SK-N-SH (cell line): ENCODE data around the gene AP2A2. TPM values are rescaled to one million over a fixed set of nuclear protein-coding genes. Genes with fewer than 3 reads are reported as not detected.

Experiments used
- CTCF ChIA-PET: fragments of 300-600, 350-600 bp; formaldehyde crosslinking; extraction: SDS; loops from one replicate; lab custom pipeline; 2021; lab: Yijun Ruan, JAX
- POLR2A ChIA-PET: fragments of 350-600 bp; sonication (Branson Sonifier 250); formaldehyde crosslinking; extraction: SDS; loops from one replicate; lab custom pipeline; 2020; ENCODE audit warnings: antibody characterized with exemption, inconsistent platforms; lab: Yijun Ruan, JAX
- DNase-seq: peaks from one replicate; pipeline ENCODE4 v3.0.0; 2012
- H2AFZ ChIP-seq: fragments of 200-600 bp; sonication (generic); 2 replicates; pipeline ENCODE4 v1.8.1; 2016; ENCODE audit warnings: antibody characterized with exemption, mild to moderate bottlenecking, low read depth
- H3F3A ChIP-seq: fragments of 200-600 bp; sonication (generic); replicated peaks from 2 replicates; pipeline ENCODE3; 2016; ENCODE audit warnings: antibody characterized with exemption, mild to moderate bottlenecking; ENCODE audit not compliant: insufficient read depth
- H3K27ac ChIP-seq, 2 experiments: fragments of 200-500 bp in 1 of 2; fragments of 200-600 bp in 1 of 2; sonication (Bioruptor generic) in 1 of 2; sonication (generic), shearing (Covaris generic) in 1 of 2; 2 replicates each; pipeline versions ENCODE4 v1.5.1 to v1.6.1; 2014 to 2016; ENCODE audit warnings: low read depth in 2 of 2, inconsistent platforms in 1 of 2, low read length in 1 of 2, mild to moderate bottlenecking in 1 of 2, mixed read lengths in 1 of 2
- H3K27me3 ChIP-seq: fragments of 200-600 bp; sonication (generic), shearing (Covaris generic); 2 replicates; pipeline ENCODE4 v1.6.1; 2016; ENCODE audit warnings: mixed run types; ENCODE audit not compliant: insufficient read depth
- H3K36me3 ChIP-seq, 2 experiments: fragments of 200-500 bp in 1 of 2; fragments of 200-600 bp in 1 of 2; sonication (Bioruptor generic) in 1 of 2; sonication (generic) in 1 of 2; replicated peaks in 1 of 2; 2 replicates each; pipeline versions ENCODE3 to v1.5.1; 2014 to 2016; ENCODE audit warnings: low read length in 1 of 2, mild to moderate bottlenecking in 1 of 2; ENCODE audit not compliant: insufficient read depth in 2 of 2, control insufficient read depth in 1 of 2
- H3K4me1 ChIP-seq, 2 experiments: fragments of 200-500 bp in 1 of 2; fragments of 200-600 bp in 1 of 2; sonication (Bioruptor generic) in 1 of 2; sonication (generic), shearing (Covaris generic) in 1 of 2; 2 replicates each; pipeline versions ENCODE4 v1.5.1 to v1.6.1; 2014 to 2016; ENCODE audit warnings: low read depth in 1 of 2, low read length in 1 of 2, mixed run types in 1 of 2; ENCODE audit not compliant: insufficient read depth in 2 of 2, control insufficient read depth in 1 of 2
- H3K4me2 ChIP-seq: fragments of 200-600 bp; sonication (generic), shearing (Covaris generic); 2 replicates; pipeline ENCODE4 v1.6.1; 2017; ENCODE audit warnings: mixed run types
- H3K4me3 ChIP-seq, 2 experiments: fragments of 200-500 bp in 1 of 2; fragments of 200-600 bp in 1 of 2; sonication (Bioruptor generic) in 1 of 2; sonication (generic), shearing (Covaris generic) in 1 of 2; 2 replicates each; pipeline versions ENCODE4 v1.5.1 to v1.8.1; 2014 to 2016; ENCODE audit warnings: low read depth in 2 of 2, inconsistent platforms in 1 of 2, low read length in 1 of 2, mild to moderate bottlenecking in 1 of 2, mixed read lengths in 1 of 2, moderate library complexity in 1 of 2
- H3K79me2 ChIP-seq: fragments of 200-600 bp; sonication (generic); 2 replicates; pipeline ENCODE4 v1.8.1; 2017; ENCODE audit warnings: mild to moderate bottlenecking; ENCODE audit not compliant: insufficient read depth
- H3K9ac ChIP-seq: fragments of 200-600 bp; sonication (generic); 2 replicates; pipeline ENCODE4 v1.6.1; 2017; ENCODE audit warnings: mixed run types
- H3K9me2 ChIP-seq: fragments of 200-600 bp; sonication (generic); 2 replicates; pipeline ENCODE4 v1.6.1; 2017; ENCODE audit warnings: mixed run types
- H3K9me3 ChIP-seq: fragments of 200-600 bp; sonication (generic); 2 replicates; pipeline ENCODE4 v1.6.1; 2017; ENCODE audit warnings: mixed run types, mild to moderate bottlenecking, moderate library complexity
- H4K20me1 ChIP-seq: fragments of 200-600 bp; sonication (generic); 2 replicates; pipeline ENCODE4 v1.6.1; 2017; ENCODE audit warnings: mild to moderate bottlenecking, mixed run types; ENCODE audit not compliant: insufficient read depth
- CHD2 ChIP-seq: fragments of 150-350 bp; IDR thresholded peaks from 2 replicates; pipeline ENCODE4 v1.6.1; 2018; ENCODE audit warnings: low read length; ENCODE audit not compliant: partially characterized antibody
- EP300 ChIP-seq, 2 experiments: IDR thresholded peaks; 2 replicates each; pipeline versions ENCODE4 v1.4.0 to v1.6.1; 2012; ENCODE audit warnings: borderline replicate concordance in 1 of 2, low read depth in 1 of 2, low read length in 1 of 2
- EZH2phosphoT487 ChIP-seq: fragments of 200-600 bp; sonication (generic); IDR thresholded peaks from 2 replicates; pipeline ENCODE4 v1.6.1; 2017; ENCODE audit warnings: low read depth, mixed run types, mild to moderate bottlenecking, antibody characterized with exemption, moderate library complexity, borderline replicate concordance
- FOSL2 ChIP-seq: IDR thresholded peaks from 2 replicates; pipeline ENCODE4 v1.4.0; 2012; ENCODE audit warnings: low read depth, mild to moderate bottlenecking, moderate library complexity, borderline replicate concordance
- FOXM1 ChIP-seq: IDR thresholded peaks from 2 replicates; pipeline ENCODE4 v1.4.0; 2012; ENCODE audit warnings: low read depth, mild to moderate bottlenecking
- GATA2 ChIP-seq: sonication (generic); formaldehyde crosslinking; IDR thresholded peaks from 2 replicates; pipeline ENCODE4 v1.5.0; 2020; ENCODE audit warnings: mild to moderate bottlenecking, missing genetic modification reagents
- MEF2A ChIP-seq: IDR thresholded peaks from 2 replicates; pipeline ENCODE4 v1.4.0; 2012; ENCODE audit warnings: low read depth, borderline replicate concordance
- NFIC ChIP-seq: IDR thresholded peaks from 2 replicates; pipeline ENCODE4 v1.4.0; 2012; ENCODE audit warnings: borderline replicate concordance
- NRF1 ChIP-seq: IDR thresholded peaks from 2 replicates; pipeline ENCODE4 v1.6.1; 2012; ENCODE audit warnings: low read depth, mild to moderate bottlenecking, low read length
- POLR2AphosphoS5 ChIP-seq: IDR thresholded peaks from 2 replicates; pipeline ENCODE4 v1.6.1; 2012; ENCODE audit warnings: low read depth, low read length
- RCOR1 ChIP-seq: fragments of 150-350 bp; IDR thresholded peaks from 2 replicates; pipeline ENCODE4 v1.6.1; 2017; ENCODE audit warnings: antibody characterized with exemption, low read length
- SMC3 ChIP-seq: IDR thresholded peaks from 2 replicates; pipeline ENCODE4 v1.6.1; 2012; ENCODE audit warnings: low read depth, low read length, improper control_type of control experiment
- TAF1 ChIP-seq: IDR thresholded peaks from 2 replicates; pipeline ENCODE4 v1.6.1; 2012; ENCODE audit warnings: low read depth, mild to moderate bottlenecking, low read length, moderate library complexity, borderline replicate concordance
- TCF12 ChIP-seq: IDR thresholded peaks from 2 replicates; pipeline ENCODE4 v1.4.0; 2012
- WGBS: methylation state at CpG from one replicate; pipeline ENCODE4 v1.1.6; 2017; ENCODE audit warnings: low lambda C conversion rate; 5-methylcytosine and 5-hydroxymethylcytosine counted together
- polyA plus RNA-seq, 3 experiments: library from polyadenylated mRNA; depleted of rRNA; stranded (reverse); fragments of >200 nt; gene quantifications; 2 replicates each; pipeline ENCODE4 v1.2.3, GENCODE V29; 2012
- TF ChIP-seq, protein P1 (sequence below): IDR thresholded peaks from 2 replicates; pipeline ENCODE4; 2012
- TF ChIP-seq, protein P2 (sequence below): fragments of 150-350 bp; IDR thresholded peaks from 2 replicates; pipeline ENCODE4 v1.6.1; 2017; ENCODE audit warnings: antibody characterized with exemption, low read length, low read depth, borderline replicate concordance
- TF ChIP-seq, protein P3 (sequence below): fragments of 200-600 bp; sonication (generic); IDR thresholded peaks from 2 replicates; pipeline ENCODE4 v1.6.1; 2017; ENCODE audit warnings: antibody characterized with exemption, mild to moderate bottlenecking, moderate library complexity

Gene AP2A2
- polyA plus RNA-seq, 1 of the 3 experiments (the other 2 are of a cell fraction): 42.7 TPM

DNA sequence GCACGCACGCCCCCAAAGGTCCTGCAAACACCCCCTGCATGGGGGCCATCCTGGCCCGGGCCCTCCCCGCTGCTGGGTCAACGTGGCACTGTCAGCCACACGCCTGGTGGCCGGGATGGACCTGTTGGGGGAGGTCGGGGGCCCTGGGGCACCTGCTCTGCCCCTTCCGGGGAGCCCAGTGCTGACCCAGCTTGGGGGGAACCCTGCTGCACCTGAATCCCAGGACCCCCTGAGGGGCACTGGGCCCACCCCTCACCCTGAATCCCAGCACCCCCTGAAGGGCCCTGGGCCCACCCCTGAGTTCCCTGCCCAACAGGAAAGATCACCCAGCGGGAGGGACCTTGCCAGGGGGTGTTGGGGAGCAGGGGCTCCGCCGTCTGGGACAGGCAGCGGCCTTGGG, 111.3 kb downstream of the AP2A2 start:
- no peaks in the 10 kb centered on the region for H3K79me2 ChIP-seq
- H3K4me2 ChIP-seq: no peak overlapping the region
- POLR2A ChIA-PET: interaction anchor here (0.6 kb wide), 1 partner anchor 231 kb away, joined by 5 read pairs; no protein-coding TSS in a partner anchor
- no peaks in the 10 kb centered on the region for H3K27me3 ChIP-seq
- no peaks in the 10 kb centered on the region for H3K36me3 ChIP-seq
- H4K20me1 ChIP-seq: no peaks in the 10 kb centered on the region
- CTCF ChIA-PET: interaction anchor here (1.4 to 3.5 kb wide), 2 partner anchors 14 to 189 kb away, joined by 5 to 22 read pairs; no protein-coding TSS in a partner anchor
- H3K9me2 ChIP-seq: no peaks in the 10 kb centered on the region
- TF ChIP-seq POLR2AphosphoS5 (no peak), EP300 (IDR thresholded peaks at IDR 0.05; ENCODE audit: borderline replicate concordance in 1 of 2, low read depth in 1 of 2, low read length in 1 of 2) (no peak), GATA2 (CRISPR knock-in tag) (no peak)
- TF ChIP-seq, protein P1, sequence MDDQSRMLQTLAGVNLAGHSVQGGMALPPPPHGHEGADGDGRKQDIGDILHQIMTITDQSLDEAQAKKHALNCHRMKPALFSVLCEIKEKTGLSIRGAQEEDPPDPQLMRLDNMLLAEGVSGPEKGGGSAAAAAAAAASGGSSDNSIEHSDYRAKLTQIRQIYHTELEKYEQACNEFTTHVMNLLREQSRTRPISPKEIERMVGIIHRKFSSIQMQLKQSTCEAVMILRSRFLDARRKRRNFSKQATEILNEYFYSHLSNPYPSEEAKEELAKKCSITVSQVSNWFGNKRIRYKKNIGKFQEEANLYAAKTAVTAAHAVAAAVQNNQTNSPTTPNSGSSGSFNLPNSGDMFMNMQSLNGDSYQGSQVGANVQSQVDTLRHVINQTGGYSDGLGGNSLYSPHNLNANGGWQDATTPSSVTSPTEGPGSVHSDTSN: no peak
- TF ChIP-seq, all 33 proteins: peak for 0
- 100% methylated on average over 1 of the region's 13 CpGs for WGBS
- no peaks in the 10 kb centered on the region for H3F3A ChIP-seq
- no peak overlapping the region for H2AFZ ChIP-seq
- no peak overlapping the region for H3K27ac ChIP-seq
- no peak for DNase-seq
- no peaks in the 10 kb centered on the region for H3K9me3 ChIP-seq
- H3K9ac ChIP-seq: no peak overlapping the region
- peaks cover 0 to 5% of the 10 kb centered on the region in 2 experiments; a peak in 1 of 4 replicates for H3K4me1 ChIP-seq
- no peak overlapping the region for H3K4me3 ChIP-seq

DNA sequence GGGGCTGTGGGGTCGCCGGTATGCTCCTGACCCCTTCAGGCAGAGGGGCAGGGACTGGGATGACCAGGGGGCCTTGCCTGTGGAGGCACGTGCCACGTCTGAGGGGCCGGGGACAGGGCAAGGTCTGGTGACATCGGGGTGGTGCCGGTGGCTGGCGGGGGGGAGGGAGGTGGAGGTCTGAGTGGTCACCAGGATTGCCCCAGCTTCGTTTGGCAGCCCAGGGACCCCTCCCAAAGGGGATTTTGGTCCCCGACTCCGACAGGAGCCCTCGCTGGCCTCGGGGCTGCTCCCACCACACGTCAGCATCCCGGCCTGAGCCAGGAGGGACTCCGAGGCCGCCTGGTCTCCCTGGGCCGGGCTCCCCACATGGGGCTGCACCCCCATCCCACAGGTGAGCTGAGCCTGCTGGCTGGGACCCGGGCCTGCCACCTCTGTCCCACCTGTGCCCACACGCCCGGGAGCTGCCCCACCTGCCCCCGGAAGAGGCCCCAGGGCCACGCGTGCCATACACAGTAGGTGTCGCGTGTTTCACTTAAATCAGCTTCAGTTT, 111.9 kb downstream of the AP2A2 start:
- H3K79me2 ChIP-seq: no peaks in the 10 kb centered on the region
- CTCF ChIA-PET: interaction anchor here (1.4 to 3.5 kb wide), 2 partner anchors 13 to 190 kb away, joined by 5 to 22 read pairs; no protein-coding TSS in a partner anchor
- POLR2A ChIA-PET: no interaction called here
- H2AFZ ChIP-seq: no peak overlapping the region
- H3F3A ChIP-seq: no peaks in the 10 kb centered on the region
- no peak overlapping the region for H3K4me2 ChIP-seq
- H4K20me1 ChIP-seq: no peaks in the 10 kb centered on the region
- no peak for DNase-seq
- no peak overlapping the region for H3K27ac ChIP-seq
- H3K4me1 ChIP-seq: peaks cover 0 to 7% of the 10 kb centered on the region in 2 experiments; a peak in 1 of 4 replicates
- H3K4me3 ChIP-seq: no peak overlapping the region
- 48% methylated on average over 18 of the region's 26 CpGs for WGBS
- no peak overlapping the region for H3K9ac ChIP-seq
- TF ChIP-seq, protein P2, sequence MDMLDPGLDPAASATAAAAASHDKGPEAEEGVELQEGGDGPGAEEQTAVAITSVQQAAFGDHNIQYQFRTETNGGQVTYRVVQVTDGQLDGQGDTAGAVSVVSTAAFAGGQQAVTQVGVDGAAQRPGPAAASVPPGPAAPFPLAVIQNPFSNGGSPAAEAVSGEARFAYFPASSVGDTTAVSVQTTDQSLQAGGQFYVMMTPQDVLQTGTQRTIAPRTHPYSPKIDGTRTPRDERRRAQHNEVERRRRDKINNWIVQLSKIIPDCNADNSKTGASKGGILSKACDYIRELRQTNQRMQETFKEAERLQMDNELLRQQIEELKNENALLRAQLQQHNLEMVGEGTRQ: no peak
- no peak for TF ChIP-seq CHD2
- TF ChIP-seq, protein P1: no peak
- TF ChIP-seq NFIC: no peak
- TF ChIP-seq TAF1: no peak
- TF ChIP-seq FOXM1: no peak
- no peak for TF ChIP-seq SMC3
- no peak for TF ChIP-seq NRF1
- TF ChIP-seq RCOR1: no peak
- no peak for TF ChIP-seq MEF2A
- no peak for TF ChIP-seq TCF12
- TF ChIP-seq POLR2AphosphoS5: no peak
- no peak for TF ChIP-seq FOSL2
- TF ChIP-seq, protein P3, sequence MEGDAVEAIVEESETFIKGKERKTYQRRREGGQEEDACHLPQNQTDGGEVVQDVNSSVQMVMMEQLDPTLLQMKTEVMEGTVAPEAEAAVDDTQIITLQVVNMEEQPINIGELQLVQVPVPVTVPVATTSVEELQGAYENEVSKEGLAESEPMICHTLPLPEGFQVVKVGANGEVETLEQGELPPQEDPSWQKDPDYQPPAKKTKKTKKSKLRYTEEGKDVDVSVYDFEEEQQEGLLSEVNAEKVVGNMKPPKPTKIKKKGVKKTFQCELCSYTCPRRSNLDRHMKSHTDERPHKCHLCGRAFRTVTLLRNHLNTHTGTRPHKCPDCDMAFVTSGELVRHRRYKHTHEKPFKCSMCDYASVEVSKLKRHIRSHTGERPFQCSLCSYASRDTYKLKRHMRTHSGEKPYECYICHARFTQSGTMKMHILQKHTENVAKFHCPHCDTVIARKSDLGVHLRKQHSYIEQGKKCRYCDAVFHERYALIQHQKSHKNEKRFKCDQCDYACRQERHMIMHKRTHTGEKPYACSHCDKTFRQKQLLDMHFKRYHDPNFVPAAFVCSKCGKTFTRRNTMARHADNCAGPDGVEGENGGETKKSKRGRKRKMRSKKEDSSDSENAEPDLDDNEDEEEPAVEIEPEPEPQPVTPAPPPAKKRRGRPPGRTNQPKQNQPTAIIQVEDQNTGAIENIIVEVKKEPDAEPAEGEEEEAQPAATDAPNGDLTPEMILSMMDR: no peak
- TF ChIP-seq EZH2phosphoT487: no peak
- TF ChIP-seq, all 33 proteins: peak for 0
- Histone ChIP-seq H3K27me3 (no peaks in the 10 kb centered on the region), H3K9me2 (no peaks in the 10 kb centered on the region), H3K36me3 (no peaks in the 10 kb centered on the region), H3K9me3 (no peaks in the 10 kb centered on the region)
